AG04450 (cell line): Measurements from ENCODE around the gene PALLD. TPM values are rescaled to one million over a fixed set of nuclear protein-coding genes. Genes with fewer than 3 reads are reported as not detected.

Experiments
- CTCF ChIA-PET: fragments of 300-600, 350-600 bp; formaldehyde crosslinking; extraction: SDS; loops from one replicate; lab custom pipeline; 2022; ENCODE audit warnings: antibody characterized with exemption, inconsistent platforms; lab: Charles Lee
- POLR2A ChIA-PET: fragments of 350-600 bp; formaldehyde crosslinking; extraction: SDS; loops from one replicate; lab custom pipeline; 2021; ENCODE audit warnings: antibody characterized with exemption, inconsistent platforms; lab: Yijun Ruan, JAX
- DNase-seq: peaks from one replicate; pipeline ENCODE4 v3.0.0-alpha.2; 2011; ENCODE audit warnings: low read depth, low spot score
- H3K27ac ChIP-seq: one replicate; pipeline ENCODE4 v1.5.1; 2012; ENCODE audit warnings: low read depth, low read length, control low read depth
- H3K27me3 ChIP-seq: one replicate; pipeline ENCODE4 v1.6.0; 2012; ENCODE audit warnings: low read length; ENCODE audit not compliant: control insufficient read depth, insufficient read depth
- H3K4me3 ChIP-seq: 2 replicates; pipeline ENCODE4 v1.5.1; 2011; ENCODE audit warnings: mild to moderate bottlenecking, low read depth, low read length, control low read depth
- H3K9me3 ChIP-seq: 2 replicates; pipeline ENCODE4 v1.5.1; 2012; ENCODE audit warnings: low read length; ENCODE audit not compliant: control insufficient read depth, insufficient read depth
- polyA plus RNA-seq: library from polyadenylated mRNA; depleted of rRNA; stranded (reverse); fragments of >200 nt; gene quantifications from 2 replicates; pipeline ENCODE4 v1.2.3, GENCODE V29; 2011
- TF ChIP-seq, protein P1 (sequence below): IDR thresholded peaks from 2 replicates; pipeline ENCODE4 v1.5.1; 2011; ENCODE audit warnings: low read depth, low read length, control low read depth, inconsistent platforms

Gene PALLD
- polyA plus RNA-seq, 1 experiment = 159 TPM

DNA sequence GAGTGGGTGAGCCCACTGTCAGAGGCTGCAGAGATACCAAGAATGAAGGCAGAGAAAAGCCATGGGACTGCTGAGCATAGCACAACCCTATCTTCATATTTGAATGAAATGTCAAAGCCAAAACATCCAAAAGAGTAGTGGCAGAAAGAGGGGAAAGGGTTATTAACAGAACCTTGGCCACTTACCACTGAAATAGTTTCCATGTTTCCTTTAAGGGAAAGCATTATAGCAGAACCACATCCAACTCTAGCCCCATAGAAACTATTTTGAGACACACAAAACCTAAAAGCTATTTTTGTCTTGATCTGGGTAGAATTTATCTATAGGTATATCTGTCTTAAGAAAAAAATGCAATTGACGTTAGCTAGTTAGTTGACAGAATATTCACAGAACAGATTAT lies 373.2 kb downstream of the PALLD start:
- no peak for DNase-seq
- no peak overlapping the region for H3K4me3 ChIP-seq
- ChIA-PET CTCF (no interaction called here), POLR2A (interaction anchor here (0.6 to 1.5 kb wide), 2 partner anchors 30 to 308 kb away, joined by 3 to 5 read pairs; no protein-coding TSS in a partner anchor)
- H3K27ac ChIP-seq = no peak overlapping the region
- TF ChIP-seq, protein P1, sequence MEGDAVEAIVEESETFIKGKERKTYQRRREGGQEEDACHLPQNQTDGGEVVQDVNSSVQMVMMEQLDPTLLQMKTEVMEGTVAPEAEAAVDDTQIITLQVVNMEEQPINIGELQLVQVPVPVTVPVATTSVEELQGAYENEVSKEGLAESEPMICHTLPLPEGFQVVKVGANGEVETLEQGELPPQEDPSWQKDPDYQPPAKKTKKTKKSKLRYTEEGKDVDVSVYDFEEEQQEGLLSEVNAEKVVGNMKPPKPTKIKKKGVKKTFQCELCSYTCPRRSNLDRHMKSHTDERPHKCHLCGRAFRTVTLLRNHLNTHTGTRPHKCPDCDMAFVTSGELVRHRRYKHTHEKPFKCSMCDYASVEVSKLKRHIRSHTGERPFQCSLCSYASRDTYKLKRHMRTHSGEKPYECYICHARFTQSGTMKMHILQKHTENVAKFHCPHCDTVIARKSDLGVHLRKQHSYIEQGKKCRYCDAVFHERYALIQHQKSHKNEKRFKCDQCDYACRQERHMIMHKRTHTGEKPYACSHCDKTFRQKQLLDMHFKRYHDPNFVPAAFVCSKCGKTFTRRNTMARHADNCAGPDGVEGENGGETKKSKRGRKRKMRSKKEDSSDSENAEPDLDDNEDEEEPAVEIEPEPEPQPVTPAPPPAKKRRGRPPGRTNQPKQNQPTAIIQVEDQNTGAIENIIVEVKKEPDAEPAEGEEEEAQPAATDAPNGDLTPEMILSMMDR = no peak
- H3K9me3 ChIP-seq = no peaks in the 10 kb centered on the region
- no peaks in the 10 kb centered on the region for H3K27me3 ChIP-seq

DNA sequence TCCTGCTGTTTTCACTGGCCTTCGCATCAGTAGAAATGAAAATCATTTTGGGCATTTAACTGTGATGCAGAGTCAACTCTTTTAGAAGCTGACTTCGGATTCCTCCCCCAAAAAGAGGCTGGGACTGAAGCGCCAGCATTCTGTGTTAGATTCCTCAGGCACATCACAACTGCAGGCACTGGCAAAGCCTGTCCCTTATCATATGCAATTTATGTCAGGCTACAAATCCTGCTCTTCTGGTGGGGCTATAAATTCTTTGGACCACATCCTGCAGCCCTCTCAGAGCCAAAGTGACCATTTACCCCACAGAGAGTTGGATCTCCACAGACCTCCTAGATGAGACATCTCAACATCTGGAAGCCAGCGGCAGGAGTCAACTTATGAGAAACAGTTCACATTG lies 374.8 kb downstream of the PALLD start:
- DNase-seq = no peak
- ChIA-PET POLR2A (no interaction called here), CTCF (no interaction called here)
- Histone ChIP-seq H3K27ac (no peak overlapping the region), H3K27me3 (no peaks in the 10 kb centered on the region), H3K4me3 (no peak overlapping the region), H3K9me3 (no peaks in the 10 kb centered on the region)
- TF ChIP-seq, protein P1 = no peak

DNA sequence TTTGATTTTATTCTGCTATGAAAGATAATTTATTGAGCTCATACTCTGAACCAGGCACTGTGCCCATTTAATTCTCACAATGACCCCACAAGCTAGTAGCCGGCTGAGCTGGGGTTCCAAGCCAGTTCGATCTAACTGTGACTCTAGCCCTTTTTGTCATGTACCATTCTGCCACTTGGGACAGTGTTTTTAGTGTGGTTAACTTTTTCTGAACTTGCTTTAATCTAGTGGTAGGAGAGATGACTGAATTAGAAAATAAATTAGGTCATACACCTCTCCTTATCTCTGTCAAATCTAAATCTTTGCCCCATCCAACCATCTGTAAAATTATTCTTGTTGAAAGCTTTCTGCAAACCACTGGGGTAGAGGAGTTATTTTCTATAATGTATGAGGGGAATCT lies 377.2 kb downstream of the PALLD start:
- H3K4me3 ChIP-seq = no peak overlapping the region
- H3K27me3 ChIP-seq = no peaks in the 10 kb centered on the region
- H3K27ac ChIP-seq = no peak overlapping the region
- H3K9me3 ChIP-seq = no peaks in the 10 kb centered on the region
- no peak for DNase-seq
- ChIA-PET CTCF (interaction anchor here (0.9 to 1.7 kb wide), 2 partner anchors 9 to 288 kb away, joined by 3 to 5 read pairs; no protein-coding TSS in a partner anchor), POLR2A (no interaction called here)
- TF ChIP-seq, protein P1 = no peak

DNA sequence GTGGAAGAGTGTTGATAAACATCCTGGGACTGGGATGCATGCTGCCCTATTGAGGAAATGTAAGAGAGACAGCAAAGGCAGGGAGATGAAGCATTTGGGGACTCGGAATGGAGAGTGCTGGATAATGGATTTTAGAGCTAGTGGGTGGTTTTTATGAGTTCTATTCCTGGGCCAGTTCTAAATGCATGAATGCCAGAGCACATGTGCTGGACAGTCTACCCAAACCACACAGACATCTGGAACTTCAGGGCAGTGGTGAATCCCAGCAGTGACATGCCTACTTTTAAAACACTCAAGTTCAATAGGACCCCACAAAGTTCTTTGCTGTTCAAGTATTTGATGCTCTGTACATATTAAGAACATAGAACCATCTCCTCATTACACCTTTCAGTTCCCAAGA lies 379.3 kb downstream of the PALLD start:
- no peak for DNase-seq
- Histone ChIP-seq H3K27me3 (no peaks in the 10 kb centered on the region), H3K9me3 (no peaks in the 10 kb centered on the region), H3K27ac (no peak overlapping the region), H3K4me3 (no peak overlapping the region)
- TF ChIP-seq, protein P1 = no peak
- ChIA-PET POLR2A (interaction anchor here (0.7 to 2.1 kb wide), 2 partner anchors 44 to 45 kb away, joined by 3 to 6 read pairs; no protein-coding TSS in a partner anchor), CTCF (interaction anchor here (0.8 to 1.3 kb wide), 2 partner anchors 165 to 290 kb away, joined by 4 to 5 read pairs; no protein-coding TSS in a partner anchor)
